GM23338 (cell line): ENCODE data around the gene TIMM22. TPM values are rescaled to one million over a fixed set of nuclear protein-coding genes. Genes with fewer than 3 reads are reported as not detected.

Source experiments
- ATAC-seq: fragments of 200-7000 bp; cut with Tn5 transposase; 3 replicates; pipeline ENCODE4 v1.9.1; 2020
- DNase-seq: peaks from one replicate; pipeline ENCODE4 v3.0.0-alpha.2; 2015; ENCODE audit warnings: low spot score
- H2AFZ ChIP-seq: fragments of 200-600 bp; sonication (generic); 2 replicates; pipeline ENCODE4 v1.8.0; 2016; ENCODE audit warnings: antibody characterized with exemption, mild to moderate bottlenecking, moderate library complexity
- H3F3A ChIP-seq: fragments of 200-600 bp; sonication (generic); replicated peaks from 2 replicates; pipeline ENCODE4 v1.8.0; 2017; ENCODE audit warnings: antibody characterized with exemption, mixed run types, low read depth
- H3K27ac ChIP-seq: fragments of 200-600 bp; sonication (generic); 2 replicates; pipeline ENCODE4 v1.6.1; 2016; ENCODE audit warnings: low read depth
- H3K27me3 ChIP-seq: fragments of 200-600 bp; sonication (generic); 2 replicates; pipeline ENCODE4 v1.8.0; 2016; ENCODE audit warnings: mild to moderate bottlenecking, mixed run types, moderate library complexity; ENCODE audit not compliant: insufficient read depth
- H3K36me3 ChIP-seq: fragments of 200-600 bp; sonication (generic); 2 replicates; pipeline ENCODE4 v1.8.0; 2016; ENCODE audit warnings: mild to moderate bottlenecking; ENCODE audit not compliant: insufficient read depth
- H3K4me1 ChIP-seq: fragments of 200-600 bp; sonication (generic); 2 replicates; pipeline ENCODE4 v1.8.0; 2016; ENCODE audit warnings: mild to moderate bottlenecking, moderate library complexity; ENCODE audit not compliant: insufficient read depth
- H3K4me2 ChIP-seq: fragments of 200-600 bp; sonication (generic); 2 replicates; pipeline ENCODE4 v1.7.1; 2017; ENCODE audit warnings: mixed run types
- H3K4me3 ChIP-seq: fragments of 200-600 bp; sonication (generic); 2 replicates; pipeline ENCODE4 v1.6.1; 2016; ENCODE audit warnings: mixed run types
- H3K79me2 ChIP-seq: fragments of 200-600 bp; sonication (generic); replicated peaks from 2 replicates; pipeline ENCODE4 v1.8.0; 2017; ENCODE audit warnings: mild to moderate bottlenecking; ENCODE audit not compliant: insufficient read depth
- H3K9me2 ChIP-seq: fragments of 200-600 bp; sonication (generic); 2 replicates; pipeline ENCODE4 v1.8.0; 2017; ENCODE audit not compliant: insufficient read depth
- H4K20me1 ChIP-seq: fragments of 200-600 bp; sonication (generic); replicated peaks from 2 replicates; pipeline ENCODE4 v1.8.0; 2017; ENCODE audit warnings: mild to moderate bottlenecking; ENCODE audit not compliant: insufficient read depth
- H3K27ac Mint-ChIP-seq: 2 replicates; pipeline ENCODE4 v1.8.0; 2020; ENCODE audit warnings: inconsistent platforms, mild to moderate bottlenecking, moderate library complexity, mixed read lengths
- H3K27me3 Mint-ChIP-seq: 3 replicates; pipeline ENCODE4 v1.8.0; 2022; ENCODE audit warnings: low read depth, mild to moderate bottlenecking, moderate library complexity, mixed read lengths, inconsistent platforms; ENCODE audit not compliant: insufficient read depth, poor library complexity
- H3K36me3 Mint-ChIP-seq: 3 replicates; pipeline ENCODE4 v1.8.0; 2021; ENCODE audit warnings: low read depth, mild to moderate bottlenecking, inconsistent platforms, moderate library complexity, mixed read lengths
- H3K4me1 Mint-ChIP-seq: 3 replicates; pipeline ENCODE4 v1.8.0; 2020; ENCODE audit warnings: mild to moderate bottlenecking, inconsistent platforms, mixed read lengths
- H3K4me3 Mint-ChIP-seq: 3 replicates; pipeline ENCODE4 v1.8.0; 2021; ENCODE audit warnings: moderate library complexity, mild to moderate bottlenecking, inconsistent platforms, mixed read lengths
- H3K9me3 Mint-ChIP-seq: 3 replicates; pipeline ENCODE4 v1.8.0; 2020; ENCODE audit warnings: moderate library complexity, mild to moderate bottlenecking, inconsistent platforms, mixed read lengths
- CREB1 ChIP-seq: fragments of 250-450 bp; sonication (Bioruptor Pico); IDR thresholded peaks from 2 replicates; pipeline ENCODE4 v1.5.0; 2020; ENCODE audit warnings: low read depth, mild to moderate bottlenecking, moderate library complexity
- EZH2 ChIP-seq: fragments of 200-600 bp; sonication (generic); IDR thresholded peaks from one replicate; pipeline ENCODE4 v1.8.0; 2017; ENCODE audit warnings: antibody characterized with exemption, mild to moderate bottlenecking, low read depth; ENCODE audit not compliant: unreplicated experiment
- EZH2phosphoT487 ChIP-seq: fragments of 200-600 bp; sonication (generic); IDR thresholded peaks from one replicate; pipeline ENCODE4 v1.8.1; 2018; ENCODE audit warnings: antibody characterized with exemption; ENCODE audit not compliant: unreplicated experiment
- JUNB ChIP-seq: IDR thresholded peaks from one replicate; pipeline ENCODE4 v1.6.1; 2016; ENCODE audit warnings: antibody characterized with exemption; ENCODE audit not compliant: unreplicated experiment
- NANOG ChIP-seq: IDR thresholded peaks from 2 replicates; pipeline ENCODE4 v1.6.1; 2016; ENCODE audit warnings: antibody characterized with exemption, borderline replicate concordance
- POLR2AphosphoS5 ChIP-seq: IDR thresholded peaks from 2 replicates; pipeline ENCODE4 v1.6.1; 2016; ENCODE audit warnings: antibody characterized with exemption, low read depth
- ZNF114 ChIP-seq: fragments of 250-450 bp; sonication (Bioruptor Pico); IDR thresholded peaks from 2 replicates; pipeline ENCODE4 v1.5.0; 2020; ENCODE audit warnings: mild to moderate bottlenecking, moderate library complexity
- ZNF331 ChIP-seq: fragments of 250-450 bp; sonication (Bioruptor Pico); IDR thresholded peaks from 2 replicates; pipeline ENCODE4 v1.5.0; 2020; ENCODE audit warnings: low read depth, mild to moderate bottlenecking, moderate library complexity
- ZNF462 ChIP-seq: fragments of 250-450 bp; sonication (Bioruptor Pico); IDR thresholded peaks from 2 replicates; pipeline ENCODE4 v1.5.0; 2020; ENCODE audit warnings: mild to moderate bottlenecking, moderate library complexity
- polyA plus RNA-seq: library from polyadenylated mRNA; unstranded; fragments of >200 nt; fragmentation: Nextera tagmentation; extraction: Ambion mirVana; gene quantifications from 2 replicates; pipeline ENCODE4 v1.2.1, GENCODE V29; 2016
- total RNA-seq: library from RNA; depleted of rRNA; stranded (reverse); fragments of >200 nt; shearing (Covaris generic); gene quantifications from 2 replicates; pipeline ENCODE4 v1.2.3, GENCODE V29; 2014
- TF ChIP-seq, protein P1 (sequence below): IDR thresholded peaks from 2 replicates; pipeline ENCODE4 v1.6.1; 2016; ENCODE audit warnings: antibody characterized with exemption

Gene TIMM22
- total and polyA plus RNA-seq, 2 experiments from 2014 or later, result 21.9 to 24.4 TPM

DNA sequence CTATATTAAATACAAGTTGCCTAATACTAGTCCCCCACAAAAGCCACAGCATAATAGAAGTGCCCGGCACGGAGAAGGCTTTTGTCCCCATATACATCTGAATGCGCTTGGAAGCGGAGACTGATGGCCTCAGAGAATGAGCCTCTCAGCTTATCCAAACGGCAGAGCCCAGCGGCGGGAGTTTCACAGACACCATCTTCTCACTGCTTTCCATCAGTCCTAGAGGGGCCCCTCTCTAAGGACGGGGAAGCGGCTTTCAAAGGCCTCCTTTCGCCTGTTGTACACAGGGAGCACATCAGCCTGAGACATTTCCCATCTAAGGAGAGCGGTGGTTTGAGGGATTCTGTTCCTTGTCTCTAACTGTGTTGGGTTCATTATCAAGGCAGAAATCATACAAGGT, 34.3 kb upstream of the TIMM22 start:
- DNase-seq (peak; percentile 89), ATAC-seq (peak; percentile 89)
- Histone ChIP-seq H3K4me3 (peak overlapping the region; percentile 15; the same call in 1 of the 2 replicates), H3F3A (peaks cover 14% of the 10 kb centered on the region; the same call in 1 of the 2 replicates), H2AFZ (no peak overlapping the region), H4K20me1 (peaks cover 34% of the 10 kb centered on the region), H3K27me3 (no peaks in the 10 kb centered on the region), H3K4me2 (peak overlapping the region; percentile 28), H3K36me3 (no peaks in the 10 kb centered on the region; the same call in 1 of the 2 replicates), H3K79me2 (peaks cover 100% of the 10 kb centered on the region), H3K4me1 (peaks cover 49% of the 10 kb centered on the region), H3K27ac (peak overlapping the region; percentile 93), H3K9me2 (no peaks in the 10 kb centered on the region)
- Mint-ChIP-seq H3K27me3 (peaks cover 13% of the 10 kb centered on the region), H3K9me3 (no peaks in the 10 kb centered on the region), H3K4me1 (peaks cover 52% of the 10 kb centered on the region), H3K36me3 (peaks cover 14% of the 10 kb centered on the region), H3K4me3 (peak overlapping the region; percentile 58), H3K27ac (peak overlapping the region; percentile 93)
- TF ChIP-seq CREB1 (CRISPR knock-in tag) (no peak), ZNF114 (CRISPR knock-in tag) (no peak), NANOG (no peak), POLR2AphosphoS5 (no peak)
- TF ChIP-seq, protein P1, sequence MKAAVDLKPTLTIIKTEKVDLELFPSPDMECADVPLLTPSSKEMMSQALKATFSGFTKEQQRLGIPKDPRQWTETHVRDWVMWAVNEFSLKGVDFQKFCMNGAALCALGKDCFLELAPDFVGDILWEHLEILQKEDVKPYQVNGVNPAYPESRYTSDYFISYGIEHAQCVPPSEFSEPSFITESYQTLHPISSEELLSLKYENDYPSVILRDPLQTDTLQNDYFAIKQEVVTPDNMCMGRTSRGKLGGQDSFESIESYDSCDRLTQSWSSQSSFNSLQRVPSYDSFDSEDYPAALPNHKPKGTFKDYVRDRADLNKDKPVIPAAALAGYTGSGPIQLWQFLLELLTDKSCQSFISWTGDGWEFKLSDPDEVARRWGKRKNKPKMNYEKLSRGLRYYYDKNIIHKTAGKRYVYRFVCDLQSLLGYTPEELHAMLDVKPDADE, result no peak

DNA sequence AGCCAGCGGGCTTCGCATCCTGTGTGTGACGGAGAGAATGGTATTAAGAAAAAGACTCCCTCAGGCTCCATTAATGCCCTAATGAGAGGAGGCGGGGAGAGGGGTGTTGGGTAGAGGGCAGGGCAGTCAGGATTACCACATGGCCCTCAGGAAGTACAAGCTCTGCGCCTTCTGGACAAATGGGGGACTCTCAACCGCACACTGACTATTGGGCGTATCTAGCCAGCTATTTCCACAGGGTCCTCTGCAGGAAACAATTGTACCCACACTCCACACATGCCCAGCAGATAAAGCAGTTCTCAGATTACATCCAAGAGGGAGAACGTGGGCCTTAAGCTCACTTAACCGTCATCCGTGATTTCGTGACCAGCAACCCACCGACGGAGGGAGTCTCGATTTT, 32.1 kb upstream of the TIMM22 start:
- H3K4me3 ChIP-seq, result no peak overlapping the region; the same call in 1 of the 2 replicates

More for the DNA sequence above, 32.1 kb upstream of the TIMM22 start:
- DNase-seq (no peak), ATAC-seq (peak; percentile 35)
- peaks cover 21% of the 10 kb centered on the region; the same call in 1 of the 2 replicates for H3F3A ChIP-seq
- Mint-ChIP-seq H3K27ac (peak overlapping the region; percentile 87), H3K27me3 (peaks cover 16% of the 10 kb centered on the region), H3K4me3 (no peak overlapping the region; the same call in 2 of the 3 replicates), H3K9me3 (no peaks in the 10 kb centered on the region), H3K4me1 (peaks cover 61% of the 10 kb centered on the region), H3K36me3 (peaks cover 16% of the 10 kb centered on the region)
- H2AFZ ChIP-seq, result no peak overlapping the region
- peaks cover 63% of the 10 kb centered on the region for H3K4me1 ChIP-seq
- no peaks in the 10 kb centered on the region for H3K9me2 ChIP-seq
- peaks cover 43% of the 10 kb centered on the region for H4K20me1 ChIP-seq
- H3K36me3 ChIP-seq, result no peaks in the 10 kb centered on the region
- peak overlapping the region; percentile 69 for H3K4me2 ChIP-seq
- no peaks in the 10 kb centered on the region for H3K27me3 ChIP-seq
- TF ChIP-seq NANOG (no peak), EZH2phosphoT487 (no peak), JUNB (no peak), CREB1 (CRISPR knock-in tag) (no peak), ZNF331 (CRISPR knock-in tag) (no peak), EZH2 (no peak), POLR2AphosphoS5 (no peak), ZNF462 (no peak)
- peaks cover 100% of the 10 kb centered on the region for H3K79me2 ChIP-seq
- H3K27ac ChIP-seq, result peak overlapping the region; percentile 65
